HEK293 (cell line): ENCODE results near the gene CLEC19A.

Experiments
- CTCF ChIA-PET: fragments of 350-600 bp; formaldehyde crosslinking; extraction: SDS; loops from one replicate; lab custom pipeline; 2021; ENCODE audit warnings: antibody characterized with exemption; lab: Yijun Ruan, JAX
- POLR2A ChIA-PET: fragments of 300-600 bp; formaldehyde crosslinking; extraction: SDS; loops from one replicate; lab custom pipeline; 2020; ENCODE audit warnings: antibody characterized with exemption, inconsistent platforms; lab: Yijun Ruan, JAX
- H3K27ac ChIP-seq: fragments of 200-500 bp; sonication (Bioruptor generic); 2 replicates; pipeline ENCODE4 v1.5.1; 2014; ENCODE audit warnings: low read depth, low read length, control low read depth, inconsistent platforms; ENCODE audit errors: extremely low read depth
- H3K36me3 ChIP-seq, 2 experiments: fragments of 200-500 bp in 1 of 2; sonication (Bioruptor generic) in 1 of 2; 1 replicate in 1 of 2; 2 replicates in 1 of 2; pipeline ENCODE4 v1.5.1; 2014 to 2017; ENCODE audit warnings: inconsistent platforms in 2 of 2, low read length in 2 of 2; ENCODE audit not compliant: control insufficient read depth in 2 of 2, insufficient read depth in 1 of 2
- H3K4me1 ChIP-seq: fragments of 200-500 bp; sonication (Bioruptor generic); 2 replicates; pipeline ENCODE4 v1.5.1; 2014; ENCODE audit warnings: mild to moderate bottlenecking, low read length, inconsistent platforms; ENCODE audit not compliant: control insufficient read depth, insufficient read depth
- H3K4me3 ChIP-seq: 2 replicates; pipeline ENCODE4 v1.5.1; 2011; ENCODE audit warnings: low read depth, mild to moderate bottlenecking, control low read depth, low read length, moderate library complexity
- H3K9me3 ChIP-seq: fragments of 200-500 bp; sonication (Bioruptor generic); 2 replicates; pipeline ENCODE4 v1.5.1; 2014; ENCODE audit warnings: low read depth, low read length, inconsistent platforms; ENCODE audit not compliant: control insufficient read depth, insufficient read depth
- MEIS1 ChIP-seq: sonication (generic); formaldehyde crosslinking; IDR thresholded peaks from 2 replicates; pipeline ENCODE4 v1.8.1; 2022; ENCODE audit warnings: missing genetic modification reagents, mild to moderate bottlenecking, borderline replicate concordance
- MYNN ChIP-seq: fragments of 450-650 bp; formaldehyde crosslinking; IDR thresholded peaks from 2 replicates; pipeline ENCODE4 v1.5.1; 2016; ENCODE audit warnings: missing biosample characterization, missing genetic modification characterization, borderline replicate concordance
- SP2 ChIP-seq: fragments of 450-650 bp; formaldehyde crosslinking; IDR thresholded peaks from 2 replicates; pipeline ENCODE4 v1.5.1; 2016; ENCODE audit warnings: missing biosample characterization, missing genetic modification characterization
- SP7 ChIP-seq: fragments of 450-650 bp; formaldehyde crosslinking; IDR thresholded peaks from 2 replicates; pipeline ENCODE4 v1.5.1; 2016; ENCODE audit warnings: missing biosample characterization, missing genetic modification characterization
- ZBTB7A ChIP-seq: fragments of 450-650 bp; formaldehyde crosslinking; IDR thresholded peaks from 2 replicates; pipeline ENCODE4 v1.5.1; 2016; ENCODE audit warnings: low read depth, missing biosample characterization, missing genetic modification characterization
- ZEB2 ChIP-seq: fragments of 450-650 bp; formaldehyde crosslinking; IDR thresholded peaks from 2 replicates; pipeline ENCODE4 v1.5.1; 2016; ENCODE audit warnings: missing biosample characterization, missing genetic modification characterization
- ZNF121 ChIP-seq: fragments of 450-650 bp; formaldehyde crosslinking; IDR thresholded peaks from 2 replicates; pipeline ENCODE4 v1.5.1; 2016; ENCODE audit warnings: missing biosample characterization, missing genetic modification characterization
- ZNF140 ChIP-seq: fragments of 450-650 bp; formaldehyde crosslinking; IDR thresholded peaks from 2 replicates; pipeline ENCODE4 v1.5.1; 2016; ENCODE audit warnings: missing biosample characterization, missing genetic modification characterization
- ZNF146 ChIP-seq: fragments of 450-650 bp; formaldehyde crosslinking; IDR thresholded peaks from 2 replicates; pipeline ENCODE4 v1.5.1; 2016; ENCODE audit warnings: missing biosample characterization, missing genetic modification characterization
- ZNF174 ChIP-seq: fragments of 450-650 bp; formaldehyde crosslinking; IDR thresholded peaks from 2 replicates; pipeline ENCODE4 v1.5.0; 2017; ENCODE audit warnings: missing biosample characterization, mild to moderate bottlenecking, missing genetic modification characterization
- ZNF221 ChIP-seq: fragments of 450-650 bp; formaldehyde crosslinking; IDR thresholded peaks from 2 replicates; pipeline ENCODE4 v1.5.1; 2017; ENCODE audit warnings: missing biosample characterization, missing genetic modification characterization, borderline replicate concordance
- ZNF223 ChIP-seq: fragments of 450-650 bp; formaldehyde crosslinking; IDR thresholded peaks from 2 replicates; pipeline ENCODE4 v1.5.1; 2016; ENCODE audit warnings: missing biosample characterization, missing genetic modification characterization
- ZNF23 ChIP-seq: fragments of 450-650 bp; formaldehyde crosslinking; IDR thresholded peaks from 2 replicates; pipeline ENCODE4 v1.5.1; 2016; ENCODE audit warnings: missing biosample characterization, missing genetic modification characterization, borderline replicate concordance
- ZNF510 ChIP-seq: fragments of 450-650 bp; formaldehyde crosslinking; IDR thresholded peaks from 2 replicates; pipeline ENCODE4 v1.5.1; 2018; ENCODE audit warnings: mild to moderate bottlenecking, missing genetic modification characterization, missing biosample characterization; ENCODE audit not compliant: insufficient replicate concordance
- ZNF596 ChIP-seq: fragments of 450-650 bp; IDR thresholded peaks from 2 replicates; pipeline ENCODE4 v1.5.0; 2018; ENCODE audit warnings: missing biosample characterization, mild to moderate bottlenecking, missing genetic modification characterization, moderate library complexity
- ZNF610 ChIP-seq: fragments of 450-650 bp; formaldehyde crosslinking; IDR thresholded peaks from 2 replicates; pipeline ENCODE4 v1.5.1; 2016; ENCODE audit warnings: missing biosample characterization, missing genetic modification characterization, borderline replicate concordance
- ZNF623 ChIP-seq: fragments of 450-650 bp; formaldehyde crosslinking; IDR thresholded peaks from 2 replicates; pipeline ENCODE4 v1.5.1; 2016; ENCODE audit warnings: missing biosample characterization, missing genetic modification characterization
- ZNF629 ChIP-seq: fragments of 450-650 bp; formaldehyde crosslinking; IDR thresholded peaks from 2 replicates; pipeline ENCODE4 v1.5.1; 2017; ENCODE audit warnings: missing biosample characterization, missing genetic modification characterization
- ZNF658 ChIP-seq: fragments of 450-650 bp; formaldehyde crosslinking; IDR thresholded peaks from 2 replicates; pipeline ENCODE4; 2016; ENCODE audit warnings: missing biosample characterization, missing genetic modification characterization
- ZNF776 ChIP-seq: fragments of 450-650 bp; formaldehyde crosslinking; IDR thresholded peaks from 2 replicates; pipeline ENCODE4 v1.5.0; 2017; ENCODE audit warnings: missing biosample characterization, missing genetic modification characterization, borderline replicate concordance
- TF ChIP-seq, protein P1 (sequence below): fragments of 450-650 bp; formaldehyde crosslinking; IDR thresholded peaks from 2 replicates; pipeline ENCODE4 v1.5.1; 2016; ENCODE audit warnings: missing biosample characterization, missing genetic modification characterization
- TF ChIP-seq, protein P2 (sequence below): fragments of 450-650 bp; formaldehyde crosslinking; IDR thresholded peaks from 2 replicates; pipeline ENCODE4 v1.5.1; 2017; ENCODE audit warnings: missing biosample characterization, missing genetic modification characterization
- TF ChIP-seq, protein P3 (sequence below): fragments of 450-650 bp; formaldehyde crosslinking; IDR thresholded peaks from 2 replicates; pipeline ENCODE4 v1.5.1; 2016; ENCODE audit warnings: missing biosample characterization, missing genetic modification characterization
- TF ChIP-seq, protein P4 (sequence below): fragments of 450-650 bp; formaldehyde crosslinking; IDR thresholded peaks from 2 replicates; pipeline ENCODE4 v1.5.1; 2016; ENCODE audit warnings: missing biosample characterization, missing genetic modification characterization

Gene CLEC19A

DNA sequence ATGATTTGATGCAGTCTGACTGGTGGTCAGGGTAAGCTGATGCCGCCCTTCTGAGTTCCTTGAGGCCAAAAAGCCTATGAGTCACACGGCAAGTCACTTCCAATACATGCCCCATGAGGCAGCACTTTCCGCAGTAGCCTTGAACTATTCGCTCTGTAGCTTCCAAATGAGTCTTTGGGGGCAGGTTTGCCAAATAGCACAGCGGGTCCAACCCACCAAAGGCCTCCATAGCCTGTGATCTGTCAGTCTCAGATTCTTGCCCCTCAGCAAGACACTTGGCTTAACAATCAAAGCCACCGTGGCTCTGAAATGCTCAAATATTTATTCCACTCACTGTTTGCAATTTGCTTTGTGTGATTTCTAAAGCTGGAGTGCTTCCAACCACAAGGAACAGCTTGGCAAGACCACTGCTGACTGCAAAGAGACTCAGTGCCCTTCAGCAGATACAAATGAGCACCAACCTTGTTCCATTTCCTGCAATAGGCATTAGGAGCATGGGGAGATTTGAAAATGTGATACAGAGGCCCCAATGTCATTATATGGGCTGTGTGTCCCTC, 45.4 kb downstream of the CLEC19A start (continued):
- TF ChIP-seq, protein P1, sequence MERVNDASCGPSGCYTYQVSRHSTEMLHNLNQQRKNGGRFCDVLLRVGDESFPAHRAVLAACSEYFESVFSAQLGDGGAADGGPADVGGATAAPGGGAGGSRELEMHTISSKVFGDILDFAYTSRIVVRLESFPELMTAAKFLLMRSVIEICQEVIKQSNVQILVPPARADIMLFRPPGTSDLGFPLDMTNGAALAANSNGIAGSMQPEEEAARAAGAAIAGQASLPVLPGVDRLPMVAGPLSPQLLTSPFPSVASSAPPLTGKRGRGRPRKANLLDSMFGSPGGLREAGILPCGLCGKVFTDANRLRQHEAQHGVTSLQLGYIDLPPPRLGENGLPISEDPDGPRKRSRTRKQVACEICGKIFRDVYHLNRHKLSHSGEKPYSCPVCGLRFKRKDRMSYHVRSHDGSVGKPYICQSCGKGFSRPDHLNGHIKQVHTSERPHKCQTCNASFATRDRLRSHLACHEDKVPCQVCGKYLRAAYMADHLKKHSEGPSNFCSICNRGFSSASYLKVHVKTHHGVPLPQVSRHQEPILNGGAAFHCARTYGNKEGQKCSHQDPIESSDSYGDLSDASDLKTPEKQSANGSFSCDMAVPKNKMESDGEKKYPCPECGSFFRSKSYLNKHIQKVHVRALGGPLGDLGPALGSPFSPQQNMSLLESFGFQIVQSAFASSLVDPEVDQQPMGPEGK (tag by site-specific recombination) = no peak
- TF ChIP-seq, protein P2, sequence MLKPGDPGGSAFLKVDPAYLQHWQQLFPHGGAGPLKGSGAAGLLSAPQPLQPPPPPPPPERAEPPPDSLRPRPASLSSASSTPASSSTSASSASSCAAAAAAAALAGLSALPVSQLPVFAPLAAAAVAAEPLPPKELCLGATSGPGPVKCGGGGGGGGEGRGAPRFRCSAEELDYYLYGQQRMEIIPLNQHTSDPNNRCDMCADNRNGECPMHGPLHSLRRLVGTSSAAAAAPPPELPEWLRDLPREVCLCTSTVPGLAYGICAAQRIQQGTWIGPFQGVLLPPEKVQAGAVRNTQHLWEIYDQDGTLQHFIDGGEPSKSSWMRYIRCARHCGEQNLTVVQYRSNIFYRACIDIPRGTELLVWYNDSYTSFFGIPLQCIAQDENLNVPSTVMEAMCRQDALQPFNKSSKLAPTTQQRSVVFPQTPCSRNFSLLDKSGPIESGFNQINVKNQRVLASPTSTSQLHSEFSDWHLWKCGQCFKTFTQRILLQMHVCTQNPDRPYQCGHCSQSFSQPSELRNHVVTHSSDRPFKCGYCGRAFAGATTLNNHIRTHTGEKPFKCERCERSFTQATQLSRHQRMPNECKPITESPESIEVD (tag by site-specific recombination) = no peak
- TF ChIP-seq, protein P3, sequence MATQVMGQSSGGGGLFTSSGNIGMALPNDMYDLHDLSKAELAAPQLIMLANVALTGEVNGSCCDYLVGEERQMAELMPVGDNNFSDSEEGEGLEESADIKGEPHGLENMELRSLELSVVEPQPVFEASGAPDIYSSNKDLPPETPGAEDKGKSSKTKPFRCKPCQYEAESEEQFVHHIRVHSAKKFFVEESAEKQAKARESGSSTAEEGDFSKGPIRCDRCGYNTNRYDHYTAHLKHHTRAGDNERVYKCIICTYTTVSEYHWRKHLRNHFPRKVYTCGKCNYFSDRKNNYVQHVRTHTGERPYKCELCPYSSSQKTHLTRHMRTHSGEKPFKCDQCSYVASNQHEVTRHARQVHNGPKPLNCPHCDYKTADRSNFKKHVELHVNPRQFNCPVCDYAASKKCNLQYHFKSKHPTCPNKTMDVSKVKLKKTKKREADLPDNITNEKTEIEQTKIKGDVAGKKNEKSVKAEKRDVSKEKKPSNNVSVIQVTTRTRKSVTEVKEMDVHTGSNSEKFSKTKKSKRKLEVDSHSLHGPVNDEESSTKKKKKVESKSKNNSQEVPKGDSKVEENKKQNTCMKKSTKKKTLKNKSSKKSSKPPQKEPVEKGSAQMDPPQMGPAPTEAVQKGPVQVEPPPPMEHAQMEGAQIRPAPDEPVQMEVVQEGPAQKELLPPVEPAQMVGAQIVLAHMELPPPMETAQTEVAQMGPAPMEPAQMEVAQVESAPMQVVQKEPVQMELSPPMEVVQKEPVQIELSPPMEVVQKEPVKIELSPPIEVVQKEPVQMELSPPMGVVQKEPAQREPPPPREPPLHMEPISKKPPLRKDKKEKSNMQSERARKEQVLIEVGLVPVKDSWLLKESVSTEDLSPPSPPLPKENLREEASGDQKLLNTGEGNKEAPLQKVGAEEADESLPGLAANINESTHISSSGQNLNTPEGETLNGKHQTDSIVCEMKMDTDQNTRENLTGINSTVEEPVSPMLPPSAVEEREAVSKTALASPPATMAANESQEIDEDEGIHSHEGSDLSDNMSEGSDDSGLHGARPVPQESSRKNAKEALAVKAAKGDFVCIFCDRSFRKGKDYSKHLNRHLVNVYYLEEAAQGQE (tag by site-specific recombination) = no peak
- TF ChIP-seq ZNF623 (tag by site-specific recombination) (no peak), ZNF610 (tag by site-specific recombination) (no peak), ZNF146 (tag by site-specific recombination) (no peak), MEIS1 (CRISPR knock-in tag) (no peak), ZNF174 (tag by site-specific recombination) (no peak), ZNF121 (no peak), SP2 (tag by site-specific recombination) (no peak), ZBTB7A (no peak), ZNF596 (tag by site-specific recombination) (no peak), MYNN (tag by site-specific recombination) (no peak), ZNF658 (no peak), ZNF221 (tag by site-specific recombination) (no peak)
- TF ChIP-seq, protein P4, sequence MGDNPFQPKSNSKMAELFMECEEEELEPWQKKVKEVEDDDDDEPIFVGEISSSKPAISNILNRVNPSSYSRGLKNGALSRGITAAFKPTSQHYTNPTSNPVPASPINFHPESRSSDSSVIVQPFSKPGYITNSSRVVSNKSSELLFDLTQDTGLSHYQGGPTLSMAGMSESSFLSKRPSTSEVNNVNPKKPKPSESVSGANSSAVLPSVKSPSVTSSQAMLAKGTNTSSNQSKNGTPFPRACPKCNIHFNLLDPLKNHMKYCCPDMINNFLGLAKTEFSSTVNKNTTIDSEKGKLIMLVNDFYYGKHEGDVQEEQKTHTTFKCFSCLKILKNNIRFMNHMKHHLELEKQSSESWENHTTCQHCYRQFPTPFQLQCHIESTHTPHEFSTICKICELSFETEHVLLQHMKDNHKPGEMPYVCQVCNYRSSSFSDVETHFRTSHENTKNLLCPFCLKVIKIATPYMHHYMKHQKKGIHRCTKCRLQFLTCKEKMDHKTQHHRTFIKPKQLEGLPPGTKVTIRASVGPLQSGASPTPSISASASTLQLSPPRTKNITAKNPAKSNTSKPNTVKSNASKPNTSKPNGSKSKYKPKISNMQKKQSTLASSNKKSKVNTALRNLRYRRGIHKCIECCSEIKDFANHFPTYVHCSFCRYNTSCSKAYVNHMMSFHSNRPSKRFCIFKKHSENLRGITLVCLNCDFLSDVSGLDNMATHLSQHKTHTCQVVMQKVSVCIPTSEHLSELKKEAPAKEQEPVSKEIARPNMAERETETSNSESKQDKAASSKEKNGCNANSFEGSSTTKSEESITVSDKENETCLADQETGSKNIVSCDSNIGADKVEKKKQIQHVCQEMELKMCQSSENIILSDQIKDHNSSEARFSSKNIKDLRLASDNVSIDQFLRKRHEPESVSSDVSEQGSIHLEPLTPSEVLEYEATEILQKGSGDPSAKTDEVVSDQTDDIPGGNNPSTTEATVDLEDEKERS (tag by site-specific recombination) = no peak

DNA sequence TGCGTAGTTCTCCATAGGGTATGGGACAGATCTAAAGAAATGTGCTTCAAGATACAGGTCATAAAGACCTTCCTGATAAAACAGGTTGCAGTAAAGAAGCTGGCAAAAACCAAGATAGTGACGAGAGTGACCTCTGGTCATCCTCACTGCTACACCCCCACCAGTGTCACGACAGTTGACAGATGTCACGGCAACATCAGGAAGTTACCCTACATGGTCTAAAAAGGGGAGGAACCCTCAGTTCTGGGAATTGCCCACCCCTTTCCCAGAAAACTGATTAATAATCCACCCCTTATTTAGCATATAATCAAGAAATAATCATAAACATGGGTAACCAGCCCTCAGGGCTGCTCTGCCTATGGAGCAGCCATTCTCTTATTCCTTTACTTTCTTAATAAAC, 46.3 kb downstream of the CLEC19A start:
- no peaks in the 10 kb centered on the region for H3K36me3 ChIP-seq
- CTCF ChIA-PET = interaction anchor here (0.6 kb wide), 1 partner anchor 16 kb away, joined by 3 read pairs; no protein-coding TSS in a partner anchor
- H3K9me3 ChIP-seq = no peaks in the 10 kb centered on the region
- H3K4me1 ChIP-seq = no peaks in the 10 kb centered on the region
- H3K27ac ChIP-seq = no peak overlapping the region
- H3K4me3 ChIP-seq = no peak overlapping the region
- POLR2A ChIA-PET = no interaction called here
- TF ChIP-seq ZNF510 (no peak), ZNF776 (tag by site-specific recombination) (no peak), ZEB2 (tag by site-specific recombination) (no peak), ZNF629 (tag by site-specific recombination) (no peak), ZNF23 (tag by site-specific recombination) (no peak), SP7 (tag by site-specific recombination) (no peak), ZNF223 (no peak), ZNF140 (tag by site-specific recombination) (no peak)
